PC-3 (cell line): ENCODE data around the gene SGO1. TPM values are rescaled to one million over a fixed set of nuclear protein-coding genes. Genes with fewer than 3 reads are reported as not detected.

Experiments
- ATAC-seq: fragments of 200-7000 bp; cut with Tn5 transposase; 2 replicates; pipeline ENCODE4 v1.9.1; 2020; ENCODE audit warnings: mild to moderate bottlenecking, moderate library complexity
- BruUV-seq: library from RNA; stranded (reverse); fragments of 400-500 nt; replicated peaks from 2 replicates; lab custom pipeline; 2021; lab: Mats Ljungman, UMichigan
- CTCF ChIA-PET: fragments of 300-600 bp; sonication (Branson Sonifier 250); formaldehyde crosslinking; loops from one replicate; lab custom pipeline; 2022; ENCODE audit warnings: antibody characterized with exemption; lab: Charles Lee
- POLR2A ChIA-PET: fragments of 300-600 bp; sonication (Branson Sonifier 250); formaldehyde crosslinking; loops from one replicate; lab custom pipeline; 2022; ENCODE audit warnings: antibody characterized with exemption; ENCODE audit not compliant: unreplicated experiment; lab: Charles Lee
- DNase-seq: peaks from one replicate; pipeline ENCODE4 v3.0.0-alpha.2; 2015
- H2AFZ ChIP-seq: fragments of 300-600 bp; sonication (generic); 2 replicates; pipeline ENCODE4 v1.6.0; 2016; ENCODE audit warnings: antibody characterized with exemption, low read length
- H3F3A ChIP-seq: fragments of 300-600 bp; sonication (generic); one replicate; pipeline ENCODE4 v1.6.0; 2017; ENCODE audit warnings: antibody characterized with exemption, low read length, control low read depth, mild to moderate bottlenecking; ENCODE audit not compliant: unreplicated experiment
- H3K27ac ChIP-seq: fragments of 300-600 bp; sonication (generic); 2 replicates; pipeline ENCODE4 v1.5.1; 2016; ENCODE audit warnings: mild to moderate bottlenecking, low read length
- H3K27me3 ChIP-seq: fragments of 300-600 bp; sonication (generic); 2 replicates; pipeline ENCODE4 v1.6.1; 2016; ENCODE audit warnings: low read length, mixed read lengths
- H3K36me3 ChIP-seq: fragments of 300-600 bp; sonication (generic); 2 replicates; pipeline ENCODE4 v1.6.1; 2016; ENCODE audit warnings: low read depth, mixed run types, low read length, mixed read lengths
- H3K4me1 ChIP-seq: fragments of 300-600 bp; sonication (generic); 2 replicates; pipeline ENCODE4 v1.5.1; 2016; ENCODE audit warnings: low read length; ENCODE audit not compliant: insufficient read depth
- H3K4me2 ChIP-seq: fragments of 300-600 bp; sonication (generic); 2 replicates; pipeline ENCODE4 v1.6.0; 2016; ENCODE audit warnings: low read length
- H3K4me3 ChIP-seq: fragments of 300-600 bp; sonication (generic); 2 replicates; pipeline ENCODE4 v1.5.1; 2016; ENCODE audit warnings: mild to moderate bottlenecking, low read length, mixed read lengths
- H3K79me2 ChIP-seq: fragments of 300-600 bp; sonication (generic); 2 replicates; pipeline ENCODE4 v1.6.1; 2017; ENCODE audit warnings: low read length, mixed read lengths
- H3K9ac ChIP-seq: fragments of 300-600 bp; sonication (generic); 2 replicates; pipeline ENCODE4 v1.6.0; 2016; ENCODE audit warnings: mild to moderate bottlenecking, low read length
- H3K9me2 ChIP-seq: fragments of 300-600 bp; sonication (generic); replicated peaks from 2 replicates; pipeline ENCODE4 v1.6.1; 2016; ENCODE audit warnings: mixed run types, low read length, mixed read lengths
- H3K9me3 ChIP-seq: fragments of 300-600 bp; sonication (generic); 2 replicates; pipeline ENCODE4 v1.6.1; 2016; ENCODE audit warnings: low read length, mixed read lengths
- H4K20me1 ChIP-seq: fragments of 300-600 bp; sonication (generic); 2 replicates; pipeline ENCODE4 v1.6.1; 2016; ENCODE audit warnings: low read length, mixed read lengths
- CTCF ChIP-seq: fragments of 300-600 bp; sonication (generic); conservative IDR thresholded peaks from 2 replicates; pipeline ENCODE4 v1.5.1; 2017; ENCODE audit warnings: antibody characterized with exemption, low read depth, mild to moderate bottlenecking, low read length
- EZH2 ChIP-seq: fragments of 300-600 bp; sonication (generic); IDR thresholded peaks from one replicate; pipeline ENCODE4 v1.6.1; 2017; ENCODE audit warnings: antibody characterized with exemption, mild to moderate bottlenecking, low read length; ENCODE audit not compliant: unreplicated experiment
- EZH2phosphoT487 ChIP-seq: fragments of 300-600 bp; sonication (generic); IDR thresholded peaks from 2 replicates; pipeline ENCODE4 v1.6.1; 2018; ENCODE audit warnings: mild to moderate bottlenecking, antibody characterized with exemption, low read length, borderline replicate concordance
- intact Hi-C: fragments of 100-400 bp; cut with micrococcal nuclease; formaldehyde crosslinking; loops from 2 replicates; pipeline ENCODE4 v1.9.0; 2023
- total RNA-seq: library from RNA; depleted of rRNA; stranded (reverse); fragments of >200 nt; gene quantifications from 2 replicates; pipeline ENCODE4 v1.2.3, GENCODE V29; 2014

Gene SGO1
- total RNA-seq, 1 experiment from 2014 or later = 12.6 TPM

- H3K9ac ChIP-seq = no peak overlapping the region
- CTCF ChIA-PET = no interaction called here
- H3F3A ChIP-seq = no peaks in the 10 kb centered on the region
Measured at GRCh38 chr3:20143519-20143918, 42.5 kb downstream of the SGO1 start.

GRCh38 chr3:20142517-20142916 is 43.5 kb downstream of the SGO1 start:
- DNase-seq (no peak), ATAC-seq (no peak)
- no peak overlapping the region for H3K9ac ChIP-seq
- no peak overlapping the region for H2AFZ ChIP-seq
- no TSS peak for BruUV-seq
- intact Hi-C loops = no loop called here
- H3K36me3 ChIP-seq = no peaks in the 10 kb centered on the region
- no peaks in the 10 kb centered on the region for H3K27me3 ChIP-seq
- ChIA-PET CTCF (no interaction called here), POLR2A (no interaction called here)
- no peaks in the 10 kb centered on the region for H3K4me1 ChIP-seq
- no peaks in the 10 kb centered on the region for H4K20me1 ChIP-seq
- H3K4me2 ChIP-seq = no peak overlapping the region
- TF ChIP-seq CTCF = no peak
- no peak for TF ChIP-seq EZH2
- no peak for TF ChIP-seq EZH2phosphoT487
- no peaks in the 10 kb centered on the region for H3K9me3 ChIP-seq
- H3K9me2 ChIP-seq = no peaks in the 10 kb centered on the region
- H3K27ac ChIP-seq = no peak overlapping the region
- H3K4me3 ChIP-seq = no peak overlapping the region
- H3K79me2 ChIP-seq = no peaks in the 10 kb centered on the region
- H3F3A ChIP-seq = no peaks in the 10 kb centered on the region

More at GRCh38 chr3:20143519-20143918, 42.5 kb downstream of the SGO1 start:
- Histone ChIP-seq H2AFZ (no peak overlapping the region), H3K36me3 (no peaks in the 10 kb centered on the region), H3K4me3 (no peak overlapping the region), H3K27me3 (no peaks in the 10 kb centered on the region), H3K4me2 (no peak overlapping the region), H3K27ac (no peak overlapping the region), H3K9me2 (no peaks in the 10 kb centered on the region), H3K4me1 (no peaks in the 10 kb centered on the region), H4K20me1 (no peaks in the 10 kb centered on the region), H3K9me3 (no peaks in the 10 kb centered on the region), H3K79me2 (no peaks in the 10 kb centered on the region)
- intact Hi-C loops = no loop called here
- POLR2A ChIA-PET = no interaction called here
- DNase-seq = no peak
- TF ChIP-seq CTCF (no peak), EZH2phosphoT487 (no peak), EZH2 (no peak)
- BruUV-seq = no TSS peak
- no peak for ATAC-seq

GRCh38 chr3:20141851-20142250 is 44.2 kb downstream of the SGO1 start:
- no peaks in the 10 kb centered on the region for H3K27me3 ChIP-seq
- BruUV-seq = no TSS peak
- no peaks in the 10 kb centered on the region for H4K20me1 ChIP-seq
- no peak overlapping the region for H3K4me2 ChIP-seq
- DNase-seq = no peak
- H3K4me1 ChIP-seq = peaks cover under 1% of the 10 kb centered on the region; the same call in 1 of the 2 replicates
- intact Hi-C loops = no loop called here
- ChIA-PET POLR2A (no interaction called here), CTCF (no interaction called here)
- no peak overlapping the region for H3K27ac ChIP-seq
- TF ChIP-seq EZH2phosphoT487 (no peak), CTCF (no peak), EZH2 (no peak)
- H3K9ac ChIP-seq = no peak overlapping the region
- H3F3A ChIP-seq = no peaks in the 10 kb centered on the region
- no peak overlapping the region for H3K4me3 ChIP-seq
- no peaks in the 10 kb centered on the region for H3K9me2 ChIP-seq
- H3K36me3 ChIP-seq = no peaks in the 10 kb centered on the region
- no peak overlapping the region for H2AFZ ChIP-seq
- no peak for ATAC-seq
- H3K79me2 ChIP-seq = no peaks in the 10 kb centered on the region
- no peaks in the 10 kb centered on the region for H3K9me3 ChIP-seq
